ENCODE data around the gene ARPC5. TPM values are rescaled to one million over a fixed set of nuclear protein-coding genes. Genes with fewer than 3 reads are reported as not detected.

ARPC5 gene
- total and polyA plus RNA-seq, 10 of the 15 experiments (the other 5 are each of a cell fraction or from before 2014, with no cell fraction given), result 238 to 784 (median 309) TPM

GRCh38 chr1:183635606-183636333 lies at the start of gene ARPC5 (continued):
- TF ChIP-seq RELB (IDR thresholded peaks at IDR 0.05; ENCODE audit: low read depth) (peak; percentile 56; the same call in 1 of the 2 replicates), NR2F1 (conservative IDR thresholded peaks at IDR 0.05) (no peak), BMI1 (IDR thresholded peaks at IDR 0.05; ENCODE audit: borderline replicate concordance) (peak; percentile 91), TAF1 (IDR thresholded peaks at IDR 0.05; ENCODE audit: borderline replicate concordance, low read depth, low read length) (peak; percentile 84; the same call in 1 of the 2 replicates), GABPA (IDR thresholded peaks at IDR 0.05; ENCODE audit: low read depth) (0 out of 2 replicates have a peak, but pooled peaks have one; percentile 26), CTCF (IDR thresholded peaks at IDR 0.05 in 2 of 3, conservative IDR thresholded peaks at IDR 0.05 in 1 of 3; ENCODE audit: control insufficient read depth in 2 of 3, extremely low read depth in 1 of 3, insufficient read depth in 1 of 3, low read depth in 3 of 3, low read length in 3 of 3) (no peak), SRF (IDR thresholded peaks at IDR 0.05; ENCODE audit: low read depth in 2 of 2, low read length in 2 of 2) (0 out of 4 replicates have a peak, but pooled peaks of 1 of the 2 experiments have one; percentile 8), CUX1 (IDR thresholded peaks at IDR 0.05; ENCODE audit: insufficient replicate concordance, low read depth, low read length) (no peak), REST (IDR thresholded peaks at IDR 0.05; ENCODE audit: low read depth, low read length) (no peak), NFYA (IDR thresholded peaks at IDR 0.05; ENCODE audit: borderline replicate concordance, low read depth, low read length) (no peak), IKZF1 (conservative IDR thresholded peaks at IDR 0.05) (peak; percentile 60), POU2F2 (IDR thresholded peaks at IDR 0.05; ENCODE audit: borderline replicate concordance, low read depth, low read length) (peak; percentile 49; the same call in 1 of the 3 replicates), ZBED1 (IDR thresholded peaks at IDR 0.05; ENCODE audit: borderline replicate concordance) (0 out of 2 replicates have a peak, but pooled peaks have one; percentile 33), SREBF2 (IDR thresholded peaks at IDR 0.05; ENCODE audit: low read length) (no peak), E2F4 (IDR thresholded peaks at IDR 0.05; ENCODE audit: low read depth, low read length) (peak; percentile 62)

All from GM12878 (cell line).